ENCODE data around the gene CNNM1. TPM values are rescaled to one million over a fixed set of nuclear protein-coding genes. Genes with fewer than 3 reads are reported as not detected.

CNNM1 gene
- total and polyA plus RNA-seq, 2 experiments from 2014 or later: 2.2 to 3.8 TPM

DNA sequence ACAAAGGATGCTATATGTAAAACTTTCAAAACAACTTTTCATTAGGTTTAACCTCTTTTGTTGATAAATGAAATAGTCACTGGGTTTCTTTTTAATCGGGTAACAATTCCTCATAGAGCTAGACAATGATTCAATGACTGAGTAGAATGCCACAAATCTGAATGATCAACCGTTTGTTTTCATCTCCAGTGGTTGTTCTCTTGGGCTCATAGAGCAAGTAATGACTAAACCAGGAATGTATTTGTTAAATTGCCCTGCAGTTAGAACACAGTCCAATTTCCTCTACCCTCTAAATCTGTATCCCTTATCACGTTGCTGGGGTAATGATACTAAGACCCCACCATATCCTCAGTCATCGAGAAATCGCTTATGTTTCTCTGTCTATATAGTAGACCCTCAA is 40.0 kb downstream of the CNNM1 start:
- no peak overlapping the region for H3K27ac ChIP-seq
- no peaks in the 10 kb centered on the region for H3K9me3 ChIP-seq (ENCODE audit: low read depth)
- TF ChIP-seq EZH2phosphoT487 (IDR thresholded peaks at IDR 0.05; ENCODE audit: low read depth, severe bottlenecking, unreplicated experiment) (no peak), EZH2 (IDR thresholded peaks at IDR 0.05; ENCODE audit: borderline replicate concordance) (no peak)
- TF ChIP-seq, protein P1, sequence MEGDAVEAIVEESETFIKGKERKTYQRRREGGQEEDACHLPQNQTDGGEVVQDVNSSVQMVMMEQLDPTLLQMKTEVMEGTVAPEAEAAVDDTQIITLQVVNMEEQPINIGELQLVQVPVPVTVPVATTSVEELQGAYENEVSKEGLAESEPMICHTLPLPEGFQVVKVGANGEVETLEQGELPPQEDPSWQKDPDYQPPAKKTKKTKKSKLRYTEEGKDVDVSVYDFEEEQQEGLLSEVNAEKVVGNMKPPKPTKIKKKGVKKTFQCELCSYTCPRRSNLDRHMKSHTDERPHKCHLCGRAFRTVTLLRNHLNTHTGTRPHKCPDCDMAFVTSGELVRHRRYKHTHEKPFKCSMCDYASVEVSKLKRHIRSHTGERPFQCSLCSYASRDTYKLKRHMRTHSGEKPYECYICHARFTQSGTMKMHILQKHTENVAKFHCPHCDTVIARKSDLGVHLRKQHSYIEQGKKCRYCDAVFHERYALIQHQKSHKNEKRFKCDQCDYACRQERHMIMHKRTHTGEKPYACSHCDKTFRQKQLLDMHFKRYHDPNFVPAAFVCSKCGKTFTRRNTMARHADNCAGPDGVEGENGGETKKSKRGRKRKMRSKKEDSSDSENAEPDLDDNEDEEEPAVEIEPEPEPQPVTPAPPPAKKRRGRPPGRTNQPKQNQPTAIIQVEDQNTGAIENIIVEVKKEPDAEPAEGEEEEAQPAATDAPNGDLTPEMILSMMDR (IDR thresholded peaks at IDR 0.05; ENCODE audit: poor library complexity): no peak
- WGBS (ENCODE audit: low lambda C conversion rate, missing lambda C conversion rate): 80% methylated on average over 5 of the region's 5 CpGs
- no peak for DNase-seq (ENCODE audit: low spot score)
- no peak overlapping the region for H3K4me2 ChIP-seq
- no peaks in the 10 kb centered on the region for H4K20me1 ChIP-seq (ENCODE audit: insufficient read depth, poor library complexity, severe bottlenecking)
- no peak overlapping the region for H2AFZ ChIP-seq
- no peak overlapping the region for H3K4me3 ChIP-seq
- H3K4me1 ChIP-seq (ENCODE audit: insufficient read depth): no peaks in the 10 kb centered on the region
- no peaks in the 10 kb centered on the region for H3K36me3 ChIP-seq (replicated peaks; ENCODE audit: insufficient read depth, low read depth)
- no peaks in the 10 kb centered on the region for H3K9me2 ChIP-seq (replicated peaks; ENCODE audit: insufficient read depth)
- H3K27me3 ChIP-seq: peaks cover 4% of the 10 kb centered on the region
- no peaks in the 10 kb centered on the region for H3K79me2 ChIP-seq

DNA sequence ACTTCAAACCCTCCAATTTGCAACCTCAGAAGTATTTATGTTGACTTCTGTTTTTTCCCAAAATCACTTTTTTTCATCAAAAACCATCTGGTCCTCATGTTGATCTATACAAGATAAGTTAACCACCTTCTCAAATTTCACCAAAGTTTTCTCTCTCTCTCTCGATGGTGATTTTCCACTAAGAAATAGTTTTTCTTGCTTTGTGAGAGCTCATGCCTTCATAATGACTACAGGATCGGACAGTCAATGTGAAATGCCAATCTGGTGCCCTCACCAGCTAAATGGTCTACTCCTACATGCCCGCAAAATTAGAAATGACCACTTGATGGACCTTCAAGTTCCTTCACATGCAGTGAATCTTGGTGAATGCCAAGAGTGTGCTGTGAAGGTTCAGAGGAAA is 40.4 kb downstream of the CNNM1 start:
- Histone ChIP-seq H3K4me3 (no peak overlapping the region), H3K9me2 (replicated peaks; ENCODE audit: insufficient read depth) (no peaks in the 10 kb centered on the region), H3K79me2 (no peaks in the 10 kb centered on the region), H3K36me3 (replicated peaks; ENCODE audit: insufficient read depth, low read depth) (no peaks in the 10 kb centered on the region), H3K4me2 (no peak overlapping the region), H4K20me1 (ENCODE audit: insufficient read depth, poor library complexity, severe bottlenecking) (no peaks in the 10 kb centered on the region), H3K4me1 (ENCODE audit: insufficient read depth) (no peaks in the 10 kb centered on the region), H2AFZ (no peak overlapping the region), H3K9me3 (ENCODE audit: low read depth) (no peaks in the 10 kb centered on the region), H3K27ac (no peak overlapping the region), H3K27me3 (peaks cover 4% of the 10 kb centered on the region)
- no peak for TF ChIP-seq EZH2phosphoT487 (IDR thresholded peaks at IDR 0.05; ENCODE audit: low read depth, severe bottlenecking, unreplicated experiment)
- no peak for TF ChIP-seq EZH2 (IDR thresholded peaks at IDR 0.05; ENCODE audit: borderline replicate concordance)
- TF ChIP-seq, protein P1 (IDR thresholded peaks at IDR 0.05; ENCODE audit: poor library complexity): no peak
- DNase-seq (ENCODE audit: low spot score): no peak
- WGBS (ENCODE audit: low lambda C conversion rate, missing lambda C conversion rate): 82% methylated on average over 3 of the region's 3 CpGs

GRCh38 chr10:99370993-99371392 is 41.8 kb downstream of the CNNM1 start:
- H2AFZ ChIP-seq: no peak overlapping the region
- DNase-seq (ENCODE audit: low spot score): peak; percentile 67
- WGBS (ENCODE audit: low lambda C conversion rate, missing lambda C conversion rate): 28% methylated on average over 2 of the region's 2 CpGs

More at GRCh38 chr10:99370993-99371392, 41.8 kb downstream of the CNNM1 start:
- Histone ChIP-seq H3K27me3 (peaks cover 4% of the 10 kb centered on the region), H3K79me2 (no peaks in the 10 kb centered on the region), H3K27ac (no peak overlapping the region), H3K4me1 (ENCODE audit: insufficient read depth) (no peaks in the 10 kb centered on the region), H3K4me3 (no peak overlapping the region), H3K9me3 (ENCODE audit: low read depth) (no peaks in the 10 kb centered on the region), H3K4me2 (no peak overlapping the region), H4K20me1 (ENCODE audit: insufficient read depth, poor library complexity, severe bottlenecking) (no peaks in the 10 kb centered on the region), H3K9me2 (replicated peaks; ENCODE audit: insufficient read depth) (no peaks in the 10 kb centered on the region), H3K36me3 (replicated peaks; ENCODE audit: insufficient read depth, low read depth) (no peaks in the 10 kb centered on the region)
- no peak for TF ChIP-seq EZH2phosphoT487 (IDR thresholded peaks at IDR 0.05; ENCODE audit: low read depth, severe bottlenecking, unreplicated experiment)
- TF ChIP-seq, protein P1 (IDR thresholded peaks at IDR 0.05; ENCODE audit: poor library complexity): peak; percentile 50
